Adrenal gland (tissue), 12 donors: ENCODE measurements around the gene CNGA3. TPM values are rescaled to one million over a fixed set of nuclear protein-coding genes. Genes with fewer than 3 reads are reported as not detected.

Experiments
- DNase-seq, 7 donors: peaks; one replicate each; pipeline ENCODE4 v3.0.0-alpha.2; 2019 to 2020
- H3K27ac ChIP-seq, 5 donors: fragments of 200-600 bp; sonication (generic) in 4 of 5; 1 replicate in 3 of 5; 2 replicates in 2 of 5; pipeline versions ENCODE4 v1.5.1 to v1.8.0; 2016 to 2020; ENCODE audit warnings: mild to moderate bottlenecking in 1 of 5
- H3K27me3 ChIP-seq: fragments of 200-600 bp; 2 replicates; pipeline ENCODE4 v1.8.0; 2021
- H3K36me3 ChIP-seq, 2 donors: fragments of 200-600 bp; replicated peaks in 1 of 2; 1 replicate in 1 of 2; 2 replicates in 1 of 2; pipeline versions ENCODE4 v1.5.1 to v1.8.0; 2018 to 2022
- H3K4me1 ChIP-seq, 2 donors: fragments of 200-600 bp; replicated peaks in 1 of 2; 1 replicate in 1 of 2; 2 replicates in 1 of 2; pipeline versions ENCODE4 v1.5.1 to v1.8.0; 2018 to 2021
- H3K4me3 ChIP-seq, 4 donors: fragments of 200-600 bp; sonication (generic) in 3 of 4; one replicate each; pipeline ENCODE4 v1.5.1; 2016 to 2018
- H3K9me3 ChIP-seq, 3 donors: fragments of 200-600 bp; sonication (generic) in 1 of 3; replicated peaks in 1 of 3; 1 replicate in 2 of 3; 2 replicates in 1 of 3; pipeline versions ENCODE4 v1.5.1 to v1.8.0; 2016 to 2021
- POLR2A ChIP-seq, 2 donors: fragments of 450-650 bp; IDR thresholded peaks; one replicate each; pipeline ENCODE4 v1.6.1; 2017; ENCODE audit warnings: antibody characterized with exemption in 2 of 2, mild to moderate bottlenecking in 2 of 2, moderate library complexity in 1 of 2
- WGBS, 4 donors: extraction: QIAGEN DNeasy Blood & Tissue Kit in 2 of 4; methylation state at CpG; one replicate each; pipeline versions ENCODE4 v1.1.5 to v1.1.7; 2013 to 2017; 5-methylcytosine and 5-hydroxymethylcytosine counted together
- intact Hi-C, 2 donors: fragments of 100-400 bp; cut with DNase I; formaldehyde crosslinking; loops; one replicate each; pipeline versions ENCODE4 v1.14.1 to v1.15.0; 2022 to 2023
- polyA plus RNA-seq, 3 donors: library from polyadenylated mRNA; stranded (reverse); fragments of 200-250 nt in 2 of 3; fragments of 350-450 nt in 1 of 3; fragmentation: Illumina TruSeq in 1 of 3; extraction: RNeasy Lipid Tissue Mini Kit (QIAGEN cat#74804) in 1 of 3; gene quantifications; one replicate each; pipeline ENCODE4 v1.2.3, GENCODE V29; 2013 to 2014
- total RNA-seq, 9 donors: library from RNA; depleted of rRNA in 4 of 9; stranded (reverse); fragments of >200 nt in 4 of 9; fragments of 120-200 nt in 1 of 9; fragmentation: NEBNext Ultra II Directional in 1 of 9; extraction: Animal tissue kit (Norgen Biotek cat#: 25700) in 1 of 9; gene quantifications; one replicate each; pipeline versions ENCODE4 v1.1.0 to v1.2.4, GENCODE V29; 2013 to 2023
- TF ChIP-seq, protein P1 (sequence below), 6 experiments: fragments of 450-650 bp in 4 of 6; fragments of 200-600 bp in 2 of 6; sonication (generic) in 1 of 6; IDR thresholded peaks; 1 replicate in 5 of 6; 2 replicates in 1 of 6; pipeline versions ENCODE4 v1.5.1 to v1.8.0; 2016 to 2021; ENCODE audit warnings: antibody characterized with exemption in 6 of 6, mild to moderate bottlenecking in 2 of 6, moderate library complexity in 1 of 6
- donor health status: healthy with polysubstance abuse.
- donor health status: Bipolar disorder and iron deficiency.
- donor health status: DM: yes; HTN: yes; CAD: no.
- donor health status: DM: no; HTN: no; CAD: no.
- donor health status: DM: no; HTN: no; CAD: no.
- donor health status: DM: yes; HTN: yes; CAD: no.

The CNGA3 gene
- total and polyA plus RNA-seq, 12 donors, result 0.07 to 0.28 (median 0.16) TPM; not detected in 5

GRCh38 chr2:98419544-98419943, 73.3 kb downstream of the CNGA3 start:
- intact Hi-C loops, result loop anchor here (10.0 kb wide), 3 partner anchors 145 to 415 kb away; partner anchors contain the start of genes COA5 (in 1 of the 2) and UNC50 (in 1 of the 2)
- no peak for DNase-seq
- Histone ChIP-seq H3K27me3 (no peaks in the 10 kb centered on the region), H3K4me3 (no peak overlapping the region), H3K36me3 (no peaks in the 10 kb centered on the region), H3K4me1 (no peaks in the 10 kb centered on the region), H3K27ac (no peak overlapping the region), H3K9me3 (peaks cover 0 to 3% (median 0%) of the 10 kb centered on the region in 3 donors)
- WGBS, 4 donors, result 75 to 100% (median 81%) methylated on average over 2 of the region's 2 CpGs
- TF ChIP-seq, protein P1, sequence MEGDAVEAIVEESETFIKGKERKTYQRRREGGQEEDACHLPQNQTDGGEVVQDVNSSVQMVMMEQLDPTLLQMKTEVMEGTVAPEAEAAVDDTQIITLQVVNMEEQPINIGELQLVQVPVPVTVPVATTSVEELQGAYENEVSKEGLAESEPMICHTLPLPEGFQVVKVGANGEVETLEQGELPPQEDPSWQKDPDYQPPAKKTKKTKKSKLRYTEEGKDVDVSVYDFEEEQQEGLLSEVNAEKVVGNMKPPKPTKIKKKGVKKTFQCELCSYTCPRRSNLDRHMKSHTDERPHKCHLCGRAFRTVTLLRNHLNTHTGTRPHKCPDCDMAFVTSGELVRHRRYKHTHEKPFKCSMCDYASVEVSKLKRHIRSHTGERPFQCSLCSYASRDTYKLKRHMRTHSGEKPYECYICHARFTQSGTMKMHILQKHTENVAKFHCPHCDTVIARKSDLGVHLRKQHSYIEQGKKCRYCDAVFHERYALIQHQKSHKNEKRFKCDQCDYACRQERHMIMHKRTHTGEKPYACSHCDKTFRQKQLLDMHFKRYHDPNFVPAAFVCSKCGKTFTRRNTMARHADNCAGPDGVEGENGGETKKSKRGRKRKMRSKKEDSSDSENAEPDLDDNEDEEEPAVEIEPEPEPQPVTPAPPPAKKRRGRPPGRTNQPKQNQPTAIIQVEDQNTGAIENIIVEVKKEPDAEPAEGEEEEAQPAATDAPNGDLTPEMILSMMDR (IDR thresholded peaks at IDR 0.05), result no peak
- TF ChIP-seq POLR2A (IDR thresholded peaks at IDR 0.05), result no peak

DNA sequence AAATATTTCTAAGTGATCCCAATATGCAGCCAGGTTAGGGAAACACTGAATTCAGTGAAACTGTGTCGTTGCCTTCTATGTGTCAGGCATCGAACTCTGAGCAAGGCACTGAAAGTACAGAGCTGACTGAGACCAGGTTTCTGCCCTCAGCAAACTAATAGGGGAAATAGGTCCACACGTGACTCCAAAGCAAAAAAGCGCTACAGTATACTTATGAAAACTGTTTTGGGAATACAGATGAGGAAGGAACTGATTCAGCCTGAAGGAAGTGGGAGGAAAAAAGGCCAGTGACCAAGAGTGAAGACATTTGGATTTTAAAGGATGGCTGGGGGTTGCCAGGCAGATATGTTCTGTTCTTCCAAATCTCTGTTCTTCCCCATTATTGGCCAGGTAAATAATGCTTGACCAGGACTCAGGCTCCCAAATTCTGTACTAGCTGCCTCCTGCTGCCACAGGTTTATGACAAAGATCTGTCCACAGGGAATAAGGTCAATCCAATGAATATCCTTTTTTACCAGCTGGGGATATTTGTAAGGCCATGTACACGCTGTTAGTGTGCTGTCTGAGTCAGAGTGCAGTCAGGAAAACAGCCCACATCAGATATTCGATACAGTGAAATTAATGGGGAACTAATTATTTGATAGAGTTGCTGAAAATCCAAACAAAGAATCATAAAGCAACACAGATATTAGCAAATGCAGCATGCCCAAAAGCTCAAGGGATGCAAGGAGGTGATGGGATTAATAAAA, 73.9 kb downstream of the CNGA3 start:
- H3K9me3 ChIP-seq, result peaks cover 0 to 3% (median 0%) of the 10 kb centered on the region in 3 donors
- no peak overlapping the region for H3K27ac ChIP-seq
- no peak overlapping the region for H3K4me3 ChIP-seq
- no peaks in the 10 kb centered on the region for H3K27me3 ChIP-seq
- no peaks in the 10 kb centered on the region for H3K36me3 ChIP-seq
- no peak for TF ChIP-seq POLR2A (IDR thresholded peaks at IDR 0.05)
- TF ChIP-seq, protein P1 (IDR thresholded peaks at IDR 0.05), result no peak
- intact Hi-C loops, result loop anchor here (10.0 kb wide), 3 partner anchors 145 to 415 kb away; partner anchors contain the start of genes COA5 (in 1 of the 2) and UNC50 (in 1 of the 2)
- WGBS, 4 donors, result 57 to 62% (median 60%) methylated on average over 6 of the region's 6 CpGs
- H3K4me1 ChIP-seq, result no peaks in the 10 kb centered on the region
- DNase-seq, result no peak

- intact Hi-C loops, result no loop called here
- Histone ChIP-seq H3K4me3 (no peak overlapping the region), H3K4me1 (no peaks in the 10 kb centered on the region), H3K27ac (no peak overlapping the region), H3K36me3 (no peaks in the 10 kb centered on the region), H3K27me3 (no peaks in the 10 kb centered on the region), H3K9me3 (peaks cover 0 to 3% (median 0%) of the 10 kb centered on the region in 3 donors)
- TF ChIP-seq POLR2A (IDR thresholded peaks at IDR 0.05), result no peak
- TF ChIP-seq, protein P1 (IDR thresholded peaks at IDR 0.05), result no peak
- no peak for DNase-seq
Measured at GRCh38 chr2:98422449-98422848, 76.2 kb downstream of the CNGA3 start.

DNA sequence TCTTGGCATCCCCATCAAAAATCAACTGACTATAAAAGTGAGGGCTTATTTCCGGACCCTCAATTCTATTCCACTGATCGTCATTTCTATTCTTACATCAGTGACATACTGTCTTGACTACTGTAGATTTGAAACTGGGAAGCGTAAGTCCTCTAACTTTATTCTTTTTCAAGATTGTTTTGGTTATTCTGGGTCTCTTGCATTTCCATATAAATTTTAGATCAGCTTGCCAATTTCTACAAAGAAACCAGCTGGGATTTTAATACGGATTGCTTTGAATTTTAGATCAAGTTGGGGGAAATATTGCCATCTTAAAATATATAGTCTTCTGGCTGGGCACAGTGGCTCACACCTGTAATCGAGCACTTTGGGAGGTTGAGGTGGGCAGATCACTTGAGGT, 80.5 kb downstream of the CNGA3 start:
- Histone ChIP-seq H3K27ac (no peak overlapping the region), H3K36me3 (no peaks in the 10 kb centered on the region), H3K27me3 (no peaks in the 10 kb centered on the region), H3K9me3 (peaks cover 0 to 3% (median 0%) of the 10 kb centered on the region in 3 donors), H3K4me3 (no peak overlapping the region), H3K4me1 (no peaks in the 10 kb centered on the region)
- WGBS, 4 donors, result 81 to 88% (median 86%) methylated on average over 5 of the region's 5 CpGs
- intact Hi-C loops, result no loop called here
- TF ChIP-seq, protein P1 (IDR thresholded peaks at IDR 0.05), result no peak
- no peak for TF ChIP-seq POLR2A (IDR thresholded peaks at IDR 0.05)
- DNase-seq, result no peak
